GM12878 (cell line): ENCODE measurements around the gene FN1.

ENCODE experiments used
- EZH2 ChIP-seq: IDR thresholded peaks from 2 replicates; pipeline ENCODE4 v1.6.1; 2012; ENCODE audit warnings: low read depth, mild to moderate bottlenecking, control low read depth, inconsistent platforms, low read length, borderline replicate concordance; ENCODE audit not compliant: control insufficient read depth
- KLF5 ChIP-seq: fragments of 450-650 bp; IDR thresholded peaks from 2 replicates; pipeline ENCODE4 v1.6.1; 2014; ENCODE audit warnings: mild to moderate bottlenecking; ENCODE audit not compliant: partially characterized antibody
- POLR2AphosphoS5 ChIP-seq: IDR thresholded peaks from 2 replicates; pipeline ENCODE4 v1.6.1; 2011; ENCODE audit warnings: mild to moderate bottlenecking, low read length, inconsistent platforms
- SIN3A ChIP-seq: IDR thresholded peaks from 2 replicates; pipeline ENCODE4 v1.6.1; 2012; ENCODE audit warnings: low read depth, low read length, improper control_type of control experiment
- TCF7 ChIP-seq: IDR thresholded peaks from 2 replicates; pipeline ENCODE4 v1.6.1; 2014; ENCODE audit warnings: antibody characterized with exemption, borderline replicate concordance
- TF ChIP-seq, protein P1 (sequence below): IDR thresholded peaks from 2 replicates; pipeline ENCODE4 v1.6.1; 2011; ENCODE audit warnings: low read depth, mild to moderate bottlenecking, low read length, moderate library complexity, borderline replicate concordance; ENCODE audit errors: extremely low read depth
- TF ChIP-seq, protein P2 (sequence below), 3 experiments: IDR thresholded peaks in 2 of 3; conservative IDR thresholded peaks in 1 of 3; 2 replicates each; pipeline ENCODE4 v1.5.1; 2011; ENCODE audit warnings: low read depth in 3 of 3, low read length in 3 of 3, mild to moderate bottlenecking in 3 of 3, control low read depth in 2 of 3, moderate library complexity in 2 of 3, inconsistent platforms in 1 of 3, mixed read lengths in 1 of 3; ENCODE audit not compliant: control insufficient read depth in 2 of 3, insufficient read depth in 1 of 3; ENCODE audit errors: extremely low read depth in 1 of 3

DNA sequence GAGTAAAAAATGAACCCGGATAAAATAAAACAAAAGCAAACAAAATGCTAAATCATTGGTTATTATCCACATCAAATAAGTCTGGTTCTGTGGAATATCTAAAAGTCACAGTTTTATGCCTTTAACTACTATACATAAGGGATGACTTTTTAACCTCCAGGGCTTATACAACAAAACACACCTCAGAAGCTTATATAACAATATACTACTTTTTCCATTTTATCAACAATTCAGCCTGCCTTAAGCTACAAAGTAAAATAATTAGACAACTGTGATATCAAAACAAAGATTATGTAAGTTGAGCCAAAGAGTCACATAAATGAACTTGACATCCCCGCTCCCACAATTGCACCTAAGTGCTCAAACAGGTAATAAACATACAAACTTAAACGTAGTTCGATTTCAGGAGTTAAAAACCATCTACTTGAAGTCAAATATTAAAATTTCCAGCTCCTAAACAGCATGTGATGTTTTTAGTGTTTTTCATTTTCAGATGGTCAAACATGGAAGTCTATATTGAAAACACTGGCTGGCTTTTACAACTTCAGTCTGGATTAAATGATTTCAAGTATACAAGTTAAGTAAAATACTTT, 69.3 kb downstream of the FN1 start:
- TF ChIP-seq POLR2AphosphoS5, result no peak
- TF ChIP-seq TCF7, result no peak
- no peak for TF ChIP-seq KLF5
- no peak for TF ChIP-seq EZH2
- TF ChIP-seq SIN3A, result no peak
- TF ChIP-seq, protein P1, sequence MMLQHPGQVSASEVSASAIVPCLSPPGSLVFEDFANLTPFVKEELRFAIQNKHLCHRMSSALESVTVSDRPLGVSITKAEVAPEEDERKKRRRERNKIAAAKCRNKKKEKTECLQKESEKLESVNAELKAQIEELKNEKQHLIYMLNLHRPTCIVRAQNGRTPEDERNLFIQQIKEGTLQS, result no peak
- TF ChIP-seq, protein P2, sequence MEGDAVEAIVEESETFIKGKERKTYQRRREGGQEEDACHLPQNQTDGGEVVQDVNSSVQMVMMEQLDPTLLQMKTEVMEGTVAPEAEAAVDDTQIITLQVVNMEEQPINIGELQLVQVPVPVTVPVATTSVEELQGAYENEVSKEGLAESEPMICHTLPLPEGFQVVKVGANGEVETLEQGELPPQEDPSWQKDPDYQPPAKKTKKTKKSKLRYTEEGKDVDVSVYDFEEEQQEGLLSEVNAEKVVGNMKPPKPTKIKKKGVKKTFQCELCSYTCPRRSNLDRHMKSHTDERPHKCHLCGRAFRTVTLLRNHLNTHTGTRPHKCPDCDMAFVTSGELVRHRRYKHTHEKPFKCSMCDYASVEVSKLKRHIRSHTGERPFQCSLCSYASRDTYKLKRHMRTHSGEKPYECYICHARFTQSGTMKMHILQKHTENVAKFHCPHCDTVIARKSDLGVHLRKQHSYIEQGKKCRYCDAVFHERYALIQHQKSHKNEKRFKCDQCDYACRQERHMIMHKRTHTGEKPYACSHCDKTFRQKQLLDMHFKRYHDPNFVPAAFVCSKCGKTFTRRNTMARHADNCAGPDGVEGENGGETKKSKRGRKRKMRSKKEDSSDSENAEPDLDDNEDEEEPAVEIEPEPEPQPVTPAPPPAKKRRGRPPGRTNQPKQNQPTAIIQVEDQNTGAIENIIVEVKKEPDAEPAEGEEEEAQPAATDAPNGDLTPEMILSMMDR (IDR thresholded peaks at IDR 0.05 in 2 of 3, conservative IDR thresholded peaks at IDR 0.05 in 1 of 3; ENCODE audit: control insufficient read depth in 2 of 3, extremely low read depth in 1 of 3, insufficient read depth in 1 of 3, low read depth in 3 of 3, low read length in 3 of 3), result no peak
